GM23338 (cell line): Measurements from ENCODE around the gene DIO1. TPM values are rescaled to one million over a fixed set of nuclear protein-coding genes. Genes with fewer than 3 reads are reported as not detected.

Source experiments
- ATAC-seq: fragments of 200-7000 bp; cut with Tn5 transposase; 3 replicates; pipeline ENCODE4 v1.9.1; 2020
- DNase-seq: peaks from one replicate; pipeline ENCODE4 v3.0.0-alpha.2; 2015; ENCODE audit warnings: low spot score
- H2AFZ ChIP-seq: fragments of 200-600 bp; sonication (generic); 2 replicates; pipeline ENCODE4 v1.8.0; 2016; ENCODE audit warnings: antibody characterized with exemption, mild to moderate bottlenecking, moderate library complexity
- H3F3A ChIP-seq: fragments of 200-600 bp; sonication (generic); replicated peaks from 2 replicates; pipeline ENCODE4 v1.8.0; 2017; ENCODE audit warnings: antibody characterized with exemption, mixed run types, low read depth
- H3K27ac ChIP-seq: fragments of 200-600 bp; sonication (generic); 2 replicates; pipeline ENCODE4 v1.6.1; 2016; ENCODE audit warnings: low read depth
- H3K27me3 ChIP-seq: fragments of 200-600 bp; sonication (generic); 2 replicates; pipeline ENCODE4 v1.8.0; 2016; ENCODE audit warnings: mild to moderate bottlenecking, mixed run types, moderate library complexity; ENCODE audit not compliant: insufficient read depth
- H3K36me3 ChIP-seq: fragments of 200-600 bp; sonication (generic); 2 replicates; pipeline ENCODE4 v1.8.0; 2016; ENCODE audit warnings: mild to moderate bottlenecking; ENCODE audit not compliant: insufficient read depth
- H3K4me1 ChIP-seq: fragments of 200-600 bp; sonication (generic); 2 replicates; pipeline ENCODE4 v1.8.0; 2016; ENCODE audit warnings: mild to moderate bottlenecking, moderate library complexity; ENCODE audit not compliant: insufficient read depth
- H3K4me2 ChIP-seq: fragments of 200-600 bp; sonication (generic); 2 replicates; pipeline ENCODE4 v1.7.1; 2017; ENCODE audit warnings: mixed run types
- H3K4me3 ChIP-seq: fragments of 200-600 bp; sonication (generic); 2 replicates; pipeline ENCODE4 v1.6.1; 2016; ENCODE audit warnings: mixed run types
- H3K79me2 ChIP-seq: fragments of 200-600 bp; sonication (generic); replicated peaks from 2 replicates; pipeline ENCODE4 v1.8.0; 2017; ENCODE audit warnings: mild to moderate bottlenecking; ENCODE audit not compliant: insufficient read depth
- H3K9me2 ChIP-seq: fragments of 200-600 bp; sonication (generic); 2 replicates; pipeline ENCODE4 v1.8.0; 2017; ENCODE audit not compliant: insufficient read depth
- H4K20me1 ChIP-seq: fragments of 200-600 bp; sonication (generic); replicated peaks from 2 replicates; pipeline ENCODE4 v1.8.0; 2017; ENCODE audit warnings: mild to moderate bottlenecking; ENCODE audit not compliant: insufficient read depth
- H3K27ac Mint-ChIP-seq: 2 replicates; pipeline ENCODE4 v1.8.0; 2020; ENCODE audit warnings: inconsistent platforms, mild to moderate bottlenecking, moderate library complexity, mixed read lengths
- H3K27me3 Mint-ChIP-seq: 3 replicates; pipeline ENCODE4 v1.8.0; 2022; ENCODE audit warnings: low read depth, mild to moderate bottlenecking, moderate library complexity, mixed read lengths, inconsistent platforms; ENCODE audit not compliant: insufficient read depth, poor library complexity
- H3K36me3 Mint-ChIP-seq: 3 replicates; pipeline ENCODE4 v1.8.0; 2021; ENCODE audit warnings: low read depth, mild to moderate bottlenecking, inconsistent platforms, moderate library complexity, mixed read lengths
- H3K4me1 Mint-ChIP-seq: 3 replicates; pipeline ENCODE4 v1.8.0; 2020; ENCODE audit warnings: mild to moderate bottlenecking, inconsistent platforms, mixed read lengths
- H3K4me3 Mint-ChIP-seq: 3 replicates; pipeline ENCODE4 v1.8.0; 2021; ENCODE audit warnings: moderate library complexity, mild to moderate bottlenecking, inconsistent platforms, mixed read lengths
- H3K9me3 Mint-ChIP-seq: 3 replicates; pipeline ENCODE4 v1.8.0; 2020; ENCODE audit warnings: moderate library complexity, mild to moderate bottlenecking, inconsistent platforms, mixed read lengths
- CREB1 ChIP-seq: fragments of 250-450 bp; sonication (Bioruptor Pico); IDR thresholded peaks from 2 replicates; pipeline ENCODE4 v1.5.0; 2020; ENCODE audit warnings: low read depth, mild to moderate bottlenecking, moderate library complexity
- CTCF ChIP-seq, 2 experiments: fragments of 200-600 bp in 1 of 2; sonication (generic) in 1 of 2; conservative IDR thresholded peaks; 2 replicates each; pipeline versions ENCODE4 v1.5.1 to v1.6.1; 2016 to 2017; ENCODE audit warnings: antibody characterized with exemption in 2 of 2, low read depth in 2 of 2, mild to moderate bottlenecking in 2 of 2, moderate library complexity in 1 of 2
- ETS1 ChIP-seq: IDR thresholded peaks from 2 replicates; pipeline ENCODE4 v1.6.1; 2016; ENCODE audit warnings: antibody characterized with exemption
- EZH2 ChIP-seq: fragments of 200-600 bp; sonication (generic); IDR thresholded peaks from one replicate; pipeline ENCODE4 v1.8.0; 2017; ENCODE audit warnings: antibody characterized with exemption, mild to moderate bottlenecking, low read depth; ENCODE audit not compliant: unreplicated experiment
- EZH2phosphoT487 ChIP-seq: fragments of 200-600 bp; sonication (generic); IDR thresholded peaks from one replicate; pipeline ENCODE4 v1.8.1; 2018; ENCODE audit warnings: antibody characterized with exemption; ENCODE audit not compliant: unreplicated experiment
- JUNB ChIP-seq: IDR thresholded peaks from one replicate; pipeline ENCODE4 v1.6.1; 2016; ENCODE audit warnings: antibody characterized with exemption; ENCODE audit not compliant: unreplicated experiment
- NANOG ChIP-seq: IDR thresholded peaks from 2 replicates; pipeline ENCODE4 v1.6.1; 2016; ENCODE audit warnings: antibody characterized with exemption, borderline replicate concordance
- POLR2AphosphoS5 ChIP-seq: IDR thresholded peaks from 2 replicates; pipeline ENCODE4 v1.6.1; 2016; ENCODE audit warnings: antibody characterized with exemption, low read depth
- REST ChIP-seq: IDR thresholded peaks from one replicate; pipeline ENCODE4 v1.6.1; 2018; ENCODE audit warnings: antibody characterized with exemption; ENCODE audit not compliant: unreplicated experiment
- STAT1 ChIP-seq: IDR thresholded peaks from one replicate; pipeline ENCODE4 v1.6.1; 2016; ENCODE audit warnings: antibody characterized with exemption; ENCODE audit not compliant: unreplicated experiment
- ZNF114 ChIP-seq: fragments of 250-450 bp; sonication (Bioruptor Pico); IDR thresholded peaks from 2 replicates; pipeline ENCODE4 v1.5.0; 2020; ENCODE audit warnings: mild to moderate bottlenecking, moderate library complexity
- ZNF331 ChIP-seq: fragments of 250-450 bp; sonication (Bioruptor Pico); IDR thresholded peaks from 2 replicates; pipeline ENCODE4 v1.5.0; 2020; ENCODE audit warnings: low read depth, mild to moderate bottlenecking, moderate library complexity
- ZNF462 ChIP-seq: fragments of 250-450 bp; sonication (Bioruptor Pico); IDR thresholded peaks from 2 replicates; pipeline ENCODE4 v1.5.0; 2020; ENCODE audit warnings: mild to moderate bottlenecking, moderate library complexity
- polyA plus RNA-seq: library from polyadenylated mRNA; unstranded; fragments of >200 nt; fragmentation: Nextera tagmentation; extraction: Ambion mirVana; gene quantifications from 2 replicates; pipeline ENCODE4 v1.2.1, GENCODE V29; 2016
- total RNA-seq: library from RNA; depleted of rRNA; stranded (reverse); fragments of >200 nt; shearing (Covaris generic); gene quantifications from 2 replicates; pipeline ENCODE4 v1.2.3, GENCODE V29; 2014

DIO1 gene
- total and polyA plus RNA-seq, 2 experiments from 2014 or later, result 0.27 TPM; not detected in 1

GRCh38 chr1:53930932-53931331 lies 36.9 kb downstream of the DIO1 start:
- no peak overlapping the region for H3K4me3 ChIP-seq
- H3K27ac ChIP-seq, result no peak overlapping the region
- ATAC-seq (no peak), DNase-seq (no peak)
- no peaks in the 10 kb centered on the region for H3K79me2 ChIP-seq
- no peaks in the 10 kb centered on the region for H4K20me1 ChIP-seq
- no peak overlapping the region for H3K27ac Mint-ChIP-seq
- no peaks in the 10 kb centered on the region for H3K27me3 ChIP-seq
- no peaks in the 10 kb centered on the region for H3K4me1 ChIP-seq
- H3K36me3 Mint-ChIP-seq, result peaks cover 30% of the 10 kb centered on the region
- H2AFZ ChIP-seq, result no peak overlapping the region
- H3K36me3 ChIP-seq, result no peaks in the 10 kb centered on the region
- peaks cover 21% of the 10 kb centered on the region for H3K9me3 Mint-ChIP-seq
- no peaks in the 10 kb centered on the region for H3K4me1 Mint-ChIP-seq
- no peaks in the 10 kb centered on the region for H3F3A ChIP-seq
- no peak overlapping the region for H3K4me3 Mint-ChIP-seq
- no peak overlapping the region for H3K4me2 ChIP-seq
- TF ChIP-seq EZH2phosphoT487 (no peak), NANOG (no peak), ZNF114 (CRISPR knock-in tag) (no peak), JUNB (no peak), ZNF462 (CRISPR knock-in tag) (no peak), EZH2 (no peak), STAT1 (no peak), ZNF331 (CRISPR knock-in tag) (no peak), CTCF (conservative IDR thresholded peaks at IDR 0.05; ENCODE audit: low read depth in 2 of 2) (no peak), POLR2AphosphoS5 (no peak), ETS1 (no peak), REST (no peak), CREB1 (CRISPR knock-in tag) (no peak)
- peaks cover 6% of the 10 kb centered on the region for H3K27me3 Mint-ChIP-seq
- H3K9me2 ChIP-seq, result no peaks in the 10 kb centered on the region
